ENCODE results near the gene TCF23. TPM values are rescaled to one million over a fixed set of nuclear protein-coding genes. Genes with fewer than 3 reads are reported as not detected.

The TCF23 gene
- total and polyA plus RNA-seq, 9 donors: 8.4 to 72.2 (median 41.7) TPM

GRCh38 chr2:27123302-27124150, 25.3 kb upstream of the TCF23 start, which contains the start of gene ABHD1:
Gene ABHD1, plus strand, starts transcription at chr2:27123815. Its CDS starts 134 bp downstream, at chr2:27123949.
- peaks cover 2% of the 10 kb centered on the region for H3K4me1 ChIP-seq (ENCODE audit: insufficient read depth)
- intact Hi-C loops (cut with DNase I): no loop called here
- peak; percentile 58 to 72 (median 68) for DNase-seq
- H3K27ac ChIP-seq: peak within 1 kb of the TSS in 1 of 2 donors; percentile 5
- no peaks in the 10 kb centered on the region for H3K9me3 ChIP-seq
- no peak for TF ChIP-seq POLR2A (IDR thresholded peaks at IDR 0.05)
- TF ChIP-seq EP300 (IDR thresholded peaks at IDR 0.05): no peak
- TF ChIP-seq, protein P1, sequence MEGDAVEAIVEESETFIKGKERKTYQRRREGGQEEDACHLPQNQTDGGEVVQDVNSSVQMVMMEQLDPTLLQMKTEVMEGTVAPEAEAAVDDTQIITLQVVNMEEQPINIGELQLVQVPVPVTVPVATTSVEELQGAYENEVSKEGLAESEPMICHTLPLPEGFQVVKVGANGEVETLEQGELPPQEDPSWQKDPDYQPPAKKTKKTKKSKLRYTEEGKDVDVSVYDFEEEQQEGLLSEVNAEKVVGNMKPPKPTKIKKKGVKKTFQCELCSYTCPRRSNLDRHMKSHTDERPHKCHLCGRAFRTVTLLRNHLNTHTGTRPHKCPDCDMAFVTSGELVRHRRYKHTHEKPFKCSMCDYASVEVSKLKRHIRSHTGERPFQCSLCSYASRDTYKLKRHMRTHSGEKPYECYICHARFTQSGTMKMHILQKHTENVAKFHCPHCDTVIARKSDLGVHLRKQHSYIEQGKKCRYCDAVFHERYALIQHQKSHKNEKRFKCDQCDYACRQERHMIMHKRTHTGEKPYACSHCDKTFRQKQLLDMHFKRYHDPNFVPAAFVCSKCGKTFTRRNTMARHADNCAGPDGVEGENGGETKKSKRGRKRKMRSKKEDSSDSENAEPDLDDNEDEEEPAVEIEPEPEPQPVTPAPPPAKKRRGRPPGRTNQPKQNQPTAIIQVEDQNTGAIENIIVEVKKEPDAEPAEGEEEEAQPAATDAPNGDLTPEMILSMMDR (IDR thresholded peaks at IDR 0.05): no peak
- WGBS, 3 donors: 7 to 15% (median 9%) methylated on average over 24 to 47 of the region's 47 CpGs
- H3K36me3 ChIP-seq: no peaks in the 10 kb centered on the region
- no peaks in the 10 kb centered on the region for H3K27me3 ChIP-seq
- peak within 1 kb of the TSS; percentile 54 for H3K4me3 ChIP-seq

DNA sequence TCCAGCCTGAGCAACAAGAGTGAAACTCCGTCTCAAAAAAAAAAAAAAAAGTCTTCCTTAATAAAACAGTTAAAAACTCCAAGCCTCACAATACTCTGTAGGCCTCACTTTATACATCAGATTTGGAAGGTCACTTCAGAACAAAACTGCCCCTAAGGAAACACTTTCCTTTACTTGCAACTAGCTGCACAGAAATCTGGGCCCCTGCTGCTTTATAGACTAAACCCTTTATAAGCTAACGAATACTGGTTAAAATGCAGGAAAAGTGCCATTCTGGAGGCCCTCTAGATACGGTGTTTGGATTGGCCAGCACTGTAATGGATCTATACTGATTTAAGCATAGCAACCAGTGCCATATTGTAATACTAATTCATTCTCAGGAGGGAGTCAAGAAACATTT, 23.7 kb upstream of the TCF23 start:
- no peaks in the 10 kb centered on the region for H3K9me3 ChIP-seq
- intact Hi-C loops (cut with DNase I): no loop called here
- TF ChIP-seq, protein P1 (IDR thresholded peaks at IDR 0.05): no peak
- TF ChIP-seq EP300 (IDR thresholded peaks at IDR 0.05) (no peak), POLR2A (IDR thresholded peaks at IDR 0.05) (no peak)
- no peaks in the 10 kb centered on the region for H3K27me3 ChIP-seq
- DNase-seq: no peak
- H3K27ac ChIP-seq: no peak overlapping the region
- no peak overlapping the region for H3K4me3 ChIP-seq
- WGBS, 3 donors: 84 to 87% (median 87%) methylated on average over 3 of the region's 3 CpGs
- no peaks in the 10 kb centered on the region for H3K4me1 ChIP-seq (ENCODE audit: insufficient read depth)
- H3K36me3 ChIP-seq: no peaks in the 10 kb centered on the region

DNA sequence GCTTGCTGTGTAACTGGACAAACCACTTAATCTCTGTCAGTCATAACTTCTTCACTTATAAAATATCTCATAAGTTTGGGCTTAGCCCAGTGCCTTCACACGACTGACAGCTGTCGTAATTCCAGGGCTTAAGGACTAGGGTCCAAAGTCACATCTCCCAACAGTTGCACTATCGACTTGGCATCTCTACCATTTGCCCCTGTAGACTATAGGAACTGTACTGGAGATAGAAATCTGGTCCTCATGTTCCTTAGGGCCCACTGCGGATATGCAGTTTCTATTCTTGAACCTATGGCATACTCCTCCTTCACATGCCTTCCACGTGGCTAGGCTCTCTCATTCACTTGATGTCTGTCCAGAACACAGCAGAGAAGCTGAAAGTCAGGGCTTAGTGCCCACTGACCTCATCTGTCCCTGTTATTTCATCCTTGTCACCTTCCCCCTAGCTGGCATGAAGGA, 22.5 kb upstream of the TCF23 start:
- H3K27ac ChIP-seq: no peak overlapping the region
- H3K4me3 ChIP-seq: no peak overlapping the region
- no peak for DNase-seq
- no peaks in the 10 kb centered on the region for H3K36me3 ChIP-seq
- no peaks in the 10 kb centered on the region for H3K27me3 ChIP-seq
- H3K9me3 ChIP-seq: no peaks in the 10 kb centered on the region
- no peak for TF ChIP-seq POLR2A (IDR thresholded peaks at IDR 0.05)
- TF ChIP-seq EP300 (IDR thresholded peaks at IDR 0.05): no peak
- TF ChIP-seq, protein P1 (IDR thresholded peaks at IDR 0.05): no peak
- 55 to 61% (median 56%) methylated on average over 5 of the region's 5 CpGs for WGBS, 3 donors
- H3K4me1 ChIP-seq (ENCODE audit: insufficient read depth): no peaks in the 10 kb centered on the region
- intact Hi-C loops (cut with DNase I): no loop called here

- H3K9me3 ChIP-seq: no peaks in the 10 kb centered on the region
- intact Hi-C loops (cut with DNase I): no loop called here
- H3K36me3 ChIP-seq: no peaks in the 10 kb centered on the region
- DNase-seq: no peak
- 69 to 81% (median 70%) methylated on average over 9 of the region's 9 CpGs for WGBS, 3 donors
- no peak overlapping the region for H3K4me3 ChIP-seq
- H3K4me1 ChIP-seq (ENCODE audit: insufficient read depth): peaks cover 3% of the 10 kb centered on the region
- H3K27ac ChIP-seq: no peak overlapping the region
- TF ChIP-seq EP300 (IDR thresholded peaks at IDR 0.05): no peak
- TF ChIP-seq, protein P1 (IDR thresholded peaks at IDR 0.05): no peak
- TF ChIP-seq POLR2A (IDR thresholded peaks at IDR 0.05): no peak
- no peaks in the 10 kb centered on the region for H3K27me3 ChIP-seq
These were observed 20.7 kb upstream of the TCF23 start for GRCh38 chr2:27127883-27128667.
